SU-DHL-6 (cell line): Measurements from ENCODE around the gene C1QTNF6.

Source experiments
- H2AFZ ChIP-seq: fragments of 200-600 bp; sonication (generic); 2 replicates; pipeline ENCODE4 v1.6.1; 2014; ENCODE audit warnings: low read depth, mild to moderate bottlenecking, moderate library complexity, mixed read lengths, antibody characterized with exemption, low read length; ENCODE audit not compliant: severe bottlenecking
- H3F3A ChIP-seq: fragments of 200-600 bp; shearing (Covaris generic); 2 replicates; pipeline ENCODE4 v1.6.0; 2016; ENCODE audit warnings: antibody characterized with exemption, mild to moderate bottlenecking; ENCODE audit not compliant: insufficient read depth
- H3K27ac ChIP-seq: fragments of 200-600 bp; sonication (generic); 2 replicates; pipeline ENCODE4 v1.5.1; 2016; ENCODE audit warnings: low read depth, mild to moderate bottlenecking, low read length, moderate library complexity, mixed read lengths
- H3K27me3 ChIP-seq: fragments of 200-600 bp; sonication (generic), shearing (Covaris generic); 2 replicates; pipeline ENCODE4 v1.6.0; 2014; ENCODE audit warnings: mild to moderate bottlenecking, low read length
- H3K36me3 ChIP-seq: fragments of 200-600 bp; sonication (generic); 2 replicates; pipeline ENCODE4 v1.6.1; 2014; ENCODE audit warnings: mild to moderate bottlenecking, low read length, mixed read lengths
- H3K4me2 ChIP-seq: fragments of 300-600, 200-600 bp; shearing (Covaris generic), sonication (generic); 2 replicates; pipeline ENCODE4 v1.6.0; 2014; ENCODE audit warnings: low read length, low read depth, mild to moderate bottlenecking; ENCODE audit not compliant: poor library complexity, severe bottlenecking
- H3K4me3 ChIP-seq: fragments of 200-600 bp; sonication (generic); 2 replicates; pipeline ENCODE4 v1.5.1; 2014; ENCODE audit warnings: antibody characterized with exemption, low read length, mild to moderate bottlenecking, mixed read lengths; ENCODE audit not compliant: insufficient read depth, poor library complexity, severe bottlenecking
- H3K79me2 ChIP-seq: fragments of 200-600 bp; sonication (generic); 2 replicates; pipeline ENCODE4 v1.6.1; 2014; ENCODE audit warnings: mild to moderate bottlenecking, low read length, moderate library complexity; ENCODE audit not compliant: insufficient read depth
- H3K9ac ChIP-seq: fragments of 200-600 bp; sonication (generic); 2 replicates; pipeline ENCODE4 v1.7.0; 2014; ENCODE audit warnings: mild to moderate bottlenecking, low read length
- H3K9me2 ChIP-seq: fragments of 200-600 bp; sonication (generic); replicated peaks from 2 replicates; pipeline ENCODE4 v1.6.1; 2014; ENCODE audit warnings: low read length; ENCODE audit not compliant: insufficient read depth
- H3K9me3 ChIP-seq: fragments of 200-600 bp; sonication (generic); 2 replicates; pipeline ENCODE4 v1.6.1; 2014; ENCODE audit warnings: low read length, mixed read lengths; ENCODE audit not compliant: insufficient read depth
- H4K20me1 ChIP-seq: fragments of 200-600 bp; sonication (generic); 2 replicates; pipeline ENCODE4 v1.6.1; 2014; ENCODE audit warnings: low read depth, mild to moderate bottlenecking, antibody characterized with exemption, low read length, moderate library complexity, mixed read lengths
- EZH2phosphoT487 ChIP-seq: fragments of 200-600 bp; sonication (generic), shearing (Covaris generic); conservative IDR thresholded peaks from 2 replicates; pipeline ENCODE4 v1.6.1; 2018; ENCODE audit warnings: mild to moderate bottlenecking, antibody characterized with exemption, low read length, moderate library complexity, mixed read lengths
- TF ChIP-seq, protein P1 (sequence below): fragments of 200-600 bp; sonication (generic); IDR thresholded peaks from one replicate; pipeline ENCODE4 v1.5.1; 2017; ENCODE audit warnings: antibody characterized with exemption, mild to moderate bottlenecking, low read length, moderate library complexity; ENCODE audit not compliant: insufficient read depth, poor library complexity, severe bottlenecking

Gene C1QTNF6

DNA sequence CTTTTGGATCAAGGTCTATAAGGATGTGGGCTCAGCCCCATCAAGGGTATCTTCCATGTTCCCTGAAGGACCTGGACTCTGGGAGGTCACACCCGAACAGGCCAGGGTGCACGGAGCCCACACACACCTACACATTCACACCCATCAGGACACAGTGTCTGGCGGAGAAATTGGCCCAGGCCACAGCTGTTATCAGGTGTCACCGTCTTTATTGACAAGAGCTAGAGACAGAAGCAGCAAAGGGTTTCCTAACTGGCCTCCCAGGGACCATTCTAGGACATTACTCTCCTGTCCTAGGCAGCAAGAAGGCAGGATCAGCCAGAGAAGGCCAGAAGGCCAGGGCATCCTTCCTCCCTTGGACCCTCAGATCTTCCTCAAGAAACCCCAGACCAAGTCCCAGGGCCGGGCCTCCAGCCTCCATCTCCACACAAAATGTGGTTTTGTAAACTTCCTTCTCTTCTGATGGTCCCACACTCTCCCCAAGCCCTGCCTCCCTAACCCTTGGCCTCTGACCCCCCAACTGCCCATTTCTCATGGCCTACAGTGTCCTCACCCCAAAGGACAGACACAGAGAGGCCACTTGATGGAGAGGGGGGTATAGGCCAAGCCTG, 16.1 kb upstream of the C1QTNF6 start:
- no peak for TF ChIP-seq EZH2phosphoT487
- TF ChIP-seq, protein P1, sequence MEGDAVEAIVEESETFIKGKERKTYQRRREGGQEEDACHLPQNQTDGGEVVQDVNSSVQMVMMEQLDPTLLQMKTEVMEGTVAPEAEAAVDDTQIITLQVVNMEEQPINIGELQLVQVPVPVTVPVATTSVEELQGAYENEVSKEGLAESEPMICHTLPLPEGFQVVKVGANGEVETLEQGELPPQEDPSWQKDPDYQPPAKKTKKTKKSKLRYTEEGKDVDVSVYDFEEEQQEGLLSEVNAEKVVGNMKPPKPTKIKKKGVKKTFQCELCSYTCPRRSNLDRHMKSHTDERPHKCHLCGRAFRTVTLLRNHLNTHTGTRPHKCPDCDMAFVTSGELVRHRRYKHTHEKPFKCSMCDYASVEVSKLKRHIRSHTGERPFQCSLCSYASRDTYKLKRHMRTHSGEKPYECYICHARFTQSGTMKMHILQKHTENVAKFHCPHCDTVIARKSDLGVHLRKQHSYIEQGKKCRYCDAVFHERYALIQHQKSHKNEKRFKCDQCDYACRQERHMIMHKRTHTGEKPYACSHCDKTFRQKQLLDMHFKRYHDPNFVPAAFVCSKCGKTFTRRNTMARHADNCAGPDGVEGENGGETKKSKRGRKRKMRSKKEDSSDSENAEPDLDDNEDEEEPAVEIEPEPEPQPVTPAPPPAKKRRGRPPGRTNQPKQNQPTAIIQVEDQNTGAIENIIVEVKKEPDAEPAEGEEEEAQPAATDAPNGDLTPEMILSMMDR = no peak
- Histone ChIP-seq H3K79me2 (no peaks in the 10 kb centered on the region), H3K4me2 (no peak overlapping the region), H3K9me3 (no peaks in the 10 kb centered on the region), H3K9ac (no peak overlapping the region), H3K27ac (no peak overlapping the region), H3K27me3 (no peaks in the 10 kb centered on the region), H3K9me2 (no peaks in the 10 kb centered on the region), H3K4me3 (no peak overlapping the region), H2AFZ (no peak overlapping the region), H4K20me1 (no peaks in the 10 kb centered on the region), H3K36me3 (no peaks in the 10 kb centered on the region), H3F3A (no peaks in the 10 kb centered on the region)

DNA sequence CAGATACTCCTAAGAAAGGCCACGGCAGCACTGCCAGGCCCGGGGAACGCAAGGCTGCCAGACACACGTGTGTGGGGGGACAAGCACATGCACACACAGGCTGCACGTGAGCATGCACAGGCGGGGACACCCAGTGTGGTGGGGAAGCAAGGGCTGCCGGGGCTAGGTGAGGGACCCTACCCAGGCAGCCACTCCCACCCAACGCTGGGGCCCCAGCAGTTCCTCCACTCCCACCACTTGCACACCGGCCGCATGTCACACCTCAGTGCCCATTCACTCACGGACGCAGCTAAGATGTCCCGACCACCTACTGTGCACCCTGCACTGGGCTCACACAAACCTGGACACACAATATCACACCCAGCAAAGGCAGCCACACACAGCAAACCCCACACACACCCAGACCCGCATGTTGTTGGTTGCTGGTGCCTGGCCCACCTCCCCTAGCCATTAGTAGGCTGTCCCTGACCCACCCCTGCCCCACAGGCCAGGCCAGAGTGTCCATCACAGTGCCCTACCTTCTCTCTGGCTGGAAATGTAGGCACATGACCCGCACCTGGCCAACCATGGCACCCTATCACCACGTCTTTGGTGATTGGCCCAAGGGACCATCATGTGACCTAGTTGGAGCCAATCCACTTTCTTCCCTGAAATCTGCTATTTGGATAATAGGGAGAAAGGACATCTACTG, 15.5 kb upstream of the C1QTNF6 start:
- H3K9me3 ChIP-seq = no peaks in the 10 kb centered on the region
- no peak overlapping the region for H2AFZ ChIP-seq
- no peak overlapping the region for H3K9ac ChIP-seq
- H3K27ac ChIP-seq = no peak overlapping the region
- no peaks in the 10 kb centered on the region for H3K36me3 ChIP-seq
- H3F3A ChIP-seq = no peaks in the 10 kb centered on the region
- no peak overlapping the region for H3K4me2 ChIP-seq
- TF ChIP-seq, protein P1 = no peak
- H3K9me2 ChIP-seq = no peaks in the 10 kb centered on the region
- no peak overlapping the region for H3K4me3 ChIP-seq
- H3K27me3 ChIP-seq = no peaks in the 10 kb centered on the region
- H4K20me1 ChIP-seq = no peaks in the 10 kb centered on the region
- no peaks in the 10 kb centered on the region for H3K79me2 ChIP-seq

DNA sequence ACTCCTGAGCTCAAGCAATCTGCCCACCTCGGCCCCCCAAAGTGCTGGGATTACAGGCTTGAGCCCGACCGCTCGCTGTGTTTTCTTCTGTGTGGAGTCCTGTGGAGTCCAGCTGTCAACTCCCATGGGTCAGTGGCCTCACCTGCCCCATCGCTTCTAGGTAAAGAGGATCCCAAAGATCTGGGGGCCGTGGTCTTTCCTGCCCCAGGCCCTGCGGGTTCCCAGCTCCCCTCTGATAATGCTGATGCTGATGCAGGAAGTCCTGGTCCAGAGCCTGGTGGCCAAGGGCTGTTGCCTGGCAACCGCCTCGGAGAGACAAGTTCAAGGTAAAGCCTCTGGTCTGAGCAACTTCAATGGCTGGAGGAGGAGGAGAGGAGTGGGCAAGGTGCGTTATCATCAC, 14.7 kb upstream of the C1QTNF6 start:
- H3K27ac ChIP-seq = no peak overlapping the region
- no peaks in the 10 kb centered on the region for H3K79me2 ChIP-seq

More for the DNA sequence above, 14.7 kb upstream of the C1QTNF6 start:
- Histone ChIP-seq H3K9me3 (no peaks in the 10 kb centered on the region), H3K4me3 (no peak overlapping the region), H3K36me3 (no peaks in the 10 kb centered on the region), H3K9me2 (no peaks in the 10 kb centered on the region), H3F3A (no peaks in the 10 kb centered on the region), H3K27me3 (no peaks in the 10 kb centered on the region), H3K9ac (no peak overlapping the region), H4K20me1 (no peaks in the 10 kb centered on the region), H3K4me2 (no peak overlapping the region), H2AFZ (no peak overlapping the region)
- TF ChIP-seq, protein P1 = no peak
- TF ChIP-seq EZH2phosphoT487 = no peak
